ENCODE results near the gene LSM8.

- TF ChIP-seq YY1 (IDR thresholded peaks at IDR 0.05) (no peak), CTCF (IDR thresholded peaks at IDR 0.05; ENCODE audit: low read depth, low read length, missing input control) (no peak), TAF1 (conservative IDR thresholded peaks at IDR 0.05) (no peak), GABPA (IDR thresholded peaks at IDR 0.05 in 1 of 2, conservative IDR thresholded peaks at IDR 0.05 in 1 of 2) (no peak), MAX (IDR thresholded peaks at IDR 0.05) (no peak), HNF4G (IDR thresholded peaks at IDR 0.05) (no peak), RXRA (IDR thresholded peaks at IDR 0.05) (no peak), FOXA1 (IDR thresholded peaks at IDR 0.05) (no peak)
- TF ChIP-seq, protein P1, sequence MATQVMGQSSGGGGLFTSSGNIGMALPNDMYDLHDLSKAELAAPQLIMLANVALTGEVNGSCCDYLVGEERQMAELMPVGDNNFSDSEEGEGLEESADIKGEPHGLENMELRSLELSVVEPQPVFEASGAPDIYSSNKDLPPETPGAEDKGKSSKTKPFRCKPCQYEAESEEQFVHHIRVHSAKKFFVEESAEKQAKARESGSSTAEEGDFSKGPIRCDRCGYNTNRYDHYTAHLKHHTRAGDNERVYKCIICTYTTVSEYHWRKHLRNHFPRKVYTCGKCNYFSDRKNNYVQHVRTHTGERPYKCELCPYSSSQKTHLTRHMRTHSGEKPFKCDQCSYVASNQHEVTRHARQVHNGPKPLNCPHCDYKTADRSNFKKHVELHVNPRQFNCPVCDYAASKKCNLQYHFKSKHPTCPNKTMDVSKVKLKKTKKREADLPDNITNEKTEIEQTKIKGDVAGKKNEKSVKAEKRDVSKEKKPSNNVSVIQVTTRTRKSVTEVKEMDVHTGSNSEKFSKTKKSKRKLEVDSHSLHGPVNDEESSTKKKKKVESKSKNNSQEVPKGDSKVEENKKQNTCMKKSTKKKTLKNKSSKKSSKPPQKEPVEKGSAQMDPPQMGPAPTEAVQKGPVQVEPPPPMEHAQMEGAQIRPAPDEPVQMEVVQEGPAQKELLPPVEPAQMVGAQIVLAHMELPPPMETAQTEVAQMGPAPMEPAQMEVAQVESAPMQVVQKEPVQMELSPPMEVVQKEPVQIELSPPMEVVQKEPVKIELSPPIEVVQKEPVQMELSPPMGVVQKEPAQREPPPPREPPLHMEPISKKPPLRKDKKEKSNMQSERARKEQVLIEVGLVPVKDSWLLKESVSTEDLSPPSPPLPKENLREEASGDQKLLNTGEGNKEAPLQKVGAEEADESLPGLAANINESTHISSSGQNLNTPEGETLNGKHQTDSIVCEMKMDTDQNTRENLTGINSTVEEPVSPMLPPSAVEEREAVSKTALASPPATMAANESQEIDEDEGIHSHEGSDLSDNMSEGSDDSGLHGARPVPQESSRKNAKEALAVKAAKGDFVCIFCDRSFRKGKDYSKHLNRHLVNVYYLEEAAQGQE (IDR thresholded peaks at IDR 0.05): no peak
- TF ChIP-seq, protein P2, sequence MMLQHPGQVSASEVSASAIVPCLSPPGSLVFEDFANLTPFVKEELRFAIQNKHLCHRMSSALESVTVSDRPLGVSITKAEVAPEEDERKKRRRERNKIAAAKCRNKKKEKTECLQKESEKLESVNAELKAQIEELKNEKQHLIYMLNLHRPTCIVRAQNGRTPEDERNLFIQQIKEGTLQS (IDR thresholded peaks at IDR 0.05): no peak
Observed at GRCh38 chr7:118202061-118202460, 18.1 kb downstream of the LSM8 start.
